HepG2 (cell line): ENCODE measurements around the gene FBF1. TPM values are rescaled to one million over a fixed set of nuclear protein-coding genes. Genes with fewer than 3 reads are reported as not detected.

Source experiments
- BORCS8-MEF2B ChIP-seq: sonication (generic); formaldehyde crosslinking; IDR thresholded peaks from 2 replicates; pipeline ENCODE4 v1.8.0; 2022; ENCODE audit warnings: mild to moderate bottlenecking, missing genetic modification reagents
- GATAD2A ChIP-seq: IDR thresholded peaks from 2 replicates; pipeline ENCODE4 v1.6.1; 2016
- ISX ChIP-seq: sonication (generic); formaldehyde crosslinking; conservative IDR thresholded peaks from 2 replicates; pipeline ENCODE4 v1.5.0; 2020; ENCODE audit warnings: missing genetic modification reagents
- KDM1A ChIP-seq: IDR thresholded peaks from 2 replicates; pipeline ENCODE4 v1.6.1; 2016; ENCODE audit warnings: missing compliant biosample characterization
- RAD21 ChIP-seq: fragments of 450-650 bp; formaldehyde crosslinking; IDR thresholded peaks from 2 replicates; pipeline ENCODE4 v1.5.0; 2020; ENCODE audit warnings: mild to moderate bottlenecking
- TSC22D2 ChIP-seq: sonication (generic); formaldehyde crosslinking; IDR thresholded peaks from 2 replicates; pipeline ENCODE4 v1.5.1; 2020; ENCODE audit warnings: missing genetic modification reagents, mild to moderate bottlenecking, borderline replicate concordance
- XRCC5 ChIP-seq: fragments of 200-400 bp; formaldehyde crosslinking; optimal IDR thresholded peaks from 2 replicates; pipeline ENCODE3; 2017; ENCODE audit warnings: mild to moderate bottlenecking, low read length
- ZC3H4 ChIP-seq: sonication (generic); formaldehyde crosslinking; IDR thresholded peaks from 2 replicates; pipeline ENCODE4 v1.4.0; 2020; ENCODE audit warnings: missing genetic modification reagents, borderline replicate concordance
- ZFP62 ChIP-seq: sonication (generic); formaldehyde crosslinking; IDR thresholded peaks from 2 replicates; pipeline ENCODE4 v1.4.0; 2020; ENCODE audit warnings: missing genetic modification reagents
- ZNF101 ChIP-seq: sonication (generic); formaldehyde crosslinking; IDR thresholded peaks from 2 replicates; pipeline ENCODE4 v1.4.0; 2020; ENCODE audit warnings: mild to moderate bottlenecking, low read depth, missing genetic modification reagents, borderline replicate concordance
- ZNF260 ChIP-seq: sonication (generic); formaldehyde crosslinking; IDR thresholded peaks from 2 replicates; pipeline ENCODE4 v1.4.0; 2020; ENCODE audit warnings: missing genetic modification reagents, low read depth, mild to moderate bottlenecking, borderline replicate concordance
- ZNF432 ChIP-seq: sonication (generic); formaldehyde crosslinking; IDR thresholded peaks from 2 replicates; pipeline ENCODE4 v1.5.0; 2020; ENCODE audit warnings: missing genetic modification reagents, mild to moderate bottlenecking, borderline replicate concordance
- ZNF501 ChIP-seq: sonication (generic); formaldehyde crosslinking; IDR thresholded peaks from 2 replicates; pipeline ENCODE4 v1.5.1; 2020; ENCODE audit warnings: mild to moderate bottlenecking, moderate library complexity, missing genetic modification reagents
- ZNF737 ChIP-seq: sonication (generic); formaldehyde crosslinking; IDR thresholded peaks from 2 replicates; pipeline ENCODE4 v1.5.0; 2020; ENCODE audit warnings: missing genetic modification reagents, mild to moderate bottlenecking, borderline replicate concordance
- ZNF841 ChIP-seq: sonication (generic); formaldehyde crosslinking; IDR thresholded peaks from 2 replicates; pipeline ENCODE4 v1.8.1; 2023; ENCODE audit warnings: missing genetic modification reagents, borderline replicate concordance
- polyA plus RNA-seq, 8 experiments: library from polyadenylated mRNA; depleted of rRNA in 3 of 8; stranded (reverse) in 7 of 8; unstranded in 1 of 8; fragments of >200 nt; fragmentation: Illumina TruSeq in 4 of 8; extraction: Trizol in 4 of 8; gene quantifications; 2 replicates each; pipeline versions ENCODE4 v1.2.1 to v1.2.3, GENCODE V29; 2011 to 2016; ENCODE audit warnings: low read depth in 4 of 8, missing spikeins in 1 of 8, mixed read lengths in 1 of 8; ENCODE audit not compliant: insufficient read depth in 1 of 8
- total RNA-seq, 5 experiments: library from RNA; depleted of rRNA; stranded (reverse); fragments of >200 nt; fragmentation: Illumina TruSeq; extraction: Trizol; gene quantifications; 2 replicates each; pipeline ENCODE4 v1.2.3, GENCODE V29; 2016; ENCODE audit warnings: low read depth in 1 of 5
- TF ChIP-seq, protein P1 (sequence below): sonication (generic); formaldehyde crosslinking; IDR thresholded peaks from 2 replicates; pipeline ENCODE4 v1.8.0; 2022; ENCODE audit warnings: mild to moderate bottlenecking, missing genetic modification reagents, moderate library complexity
- TF ChIP-seq, protein P2 (sequence below): sonication (generic); formaldehyde crosslinking; IDR thresholded peaks from 2 replicates; pipeline ENCODE4 v1.4.0; 2020; ENCODE audit warnings: missing genetic modification reagents
- TF ChIP-seq, protein P3 (sequence below): sonication (generic); formaldehyde crosslinking; IDR thresholded peaks from 2 replicates; pipeline ENCODE4 v1.4.0; 2020; ENCODE audit warnings: mild to moderate bottlenecking, missing genetic modification reagents
- TF ChIP-seq, protein P4 (sequence below): sonication (generic); formaldehyde crosslinking; IDR thresholded peaks from 2 replicates; pipeline ENCODE4 v1.5.1; 2020; ENCODE audit warnings: missing genetic modification reagents, mild to moderate bottlenecking, borderline replicate concordance

The FBF1 gene
- total and polyA plus RNA-seq, 2 of the 13 experiments (the other 11 are each of a cell fraction or from before 2014, with no cell fraction given): 2.4 to 8.1 TPM

DNA sequence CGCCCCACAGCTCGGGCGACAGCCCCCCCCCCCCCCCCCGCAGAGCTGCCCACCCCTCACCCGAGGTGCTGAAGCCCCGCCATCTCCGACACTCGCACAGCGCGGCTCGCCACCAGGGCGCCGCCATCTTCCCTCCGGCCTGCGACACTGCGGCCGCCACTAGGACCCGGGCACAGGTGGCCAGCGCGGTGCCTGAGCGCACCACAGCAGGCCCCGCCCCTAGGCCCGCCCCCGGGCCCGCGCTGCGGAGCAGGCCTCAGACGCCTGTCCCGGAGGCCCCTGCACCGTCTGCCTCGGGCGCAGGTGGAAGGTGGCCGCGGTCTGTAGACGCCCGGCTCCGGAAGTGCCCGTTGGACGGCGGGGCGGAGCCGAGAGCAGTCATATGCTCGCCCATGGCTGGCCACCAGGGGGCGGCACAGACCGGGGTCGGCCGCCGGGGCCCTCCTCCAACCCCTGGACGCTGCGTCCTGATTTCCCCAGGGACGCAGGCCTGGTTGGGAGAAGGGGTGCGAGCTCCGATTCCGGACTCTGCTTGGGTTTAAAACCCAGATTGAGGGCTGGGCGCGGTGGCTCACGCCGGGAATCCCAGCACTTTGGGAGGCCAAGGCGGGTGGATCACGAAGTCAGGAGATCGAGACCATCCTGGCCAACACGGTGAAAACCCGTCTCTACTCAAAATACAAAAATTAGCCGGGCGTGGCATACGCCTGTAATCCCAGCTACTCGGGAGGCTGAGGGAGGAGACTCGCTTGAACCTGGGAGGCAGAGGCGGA, 35.9 kb downstream of the FBF1 start, which contains the start of gene MRPL38 (continued):
- TF ChIP-seq ZNF501: peak; percentile 98
- no peak for TF ChIP-seq ZNF737 (CRISPR knock-in tag)
- peak; percentile 100 for TF ChIP-seq RAD21
- TF ChIP-seq, protein P1, sequence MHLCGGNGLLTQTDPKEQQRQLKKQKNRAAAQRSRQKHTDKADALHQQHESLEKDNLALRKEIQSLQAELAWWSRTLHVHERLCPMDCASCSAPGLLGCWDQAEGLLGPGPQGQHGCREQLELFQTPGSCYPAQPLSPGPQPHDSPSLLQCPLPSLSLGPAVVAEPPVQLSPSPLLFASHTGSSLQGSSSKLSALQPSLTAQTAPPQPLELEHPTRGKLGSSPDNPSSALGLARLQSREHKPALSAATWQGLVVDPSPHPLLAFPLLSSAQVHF: peak; percentile 90; the same call in 1 of the 2 replicates
- 0 out of 2 replicates have a peak, but pooled peaks have one; percentile 58 for TF ChIP-seq ZNF841 (CRISPR knock-in tag)
- TF ChIP-seq XRCC5: peak; percentile 97
- 0 out of 2 replicates have a peak, but pooled peaks have one; percentile 51 for TF ChIP-seq ISX
- TF ChIP-seq TSC22D2: peak; percentile 93
- TF ChIP-seq ZNF101: no peak
- TF ChIP-seq, protein P2, sequence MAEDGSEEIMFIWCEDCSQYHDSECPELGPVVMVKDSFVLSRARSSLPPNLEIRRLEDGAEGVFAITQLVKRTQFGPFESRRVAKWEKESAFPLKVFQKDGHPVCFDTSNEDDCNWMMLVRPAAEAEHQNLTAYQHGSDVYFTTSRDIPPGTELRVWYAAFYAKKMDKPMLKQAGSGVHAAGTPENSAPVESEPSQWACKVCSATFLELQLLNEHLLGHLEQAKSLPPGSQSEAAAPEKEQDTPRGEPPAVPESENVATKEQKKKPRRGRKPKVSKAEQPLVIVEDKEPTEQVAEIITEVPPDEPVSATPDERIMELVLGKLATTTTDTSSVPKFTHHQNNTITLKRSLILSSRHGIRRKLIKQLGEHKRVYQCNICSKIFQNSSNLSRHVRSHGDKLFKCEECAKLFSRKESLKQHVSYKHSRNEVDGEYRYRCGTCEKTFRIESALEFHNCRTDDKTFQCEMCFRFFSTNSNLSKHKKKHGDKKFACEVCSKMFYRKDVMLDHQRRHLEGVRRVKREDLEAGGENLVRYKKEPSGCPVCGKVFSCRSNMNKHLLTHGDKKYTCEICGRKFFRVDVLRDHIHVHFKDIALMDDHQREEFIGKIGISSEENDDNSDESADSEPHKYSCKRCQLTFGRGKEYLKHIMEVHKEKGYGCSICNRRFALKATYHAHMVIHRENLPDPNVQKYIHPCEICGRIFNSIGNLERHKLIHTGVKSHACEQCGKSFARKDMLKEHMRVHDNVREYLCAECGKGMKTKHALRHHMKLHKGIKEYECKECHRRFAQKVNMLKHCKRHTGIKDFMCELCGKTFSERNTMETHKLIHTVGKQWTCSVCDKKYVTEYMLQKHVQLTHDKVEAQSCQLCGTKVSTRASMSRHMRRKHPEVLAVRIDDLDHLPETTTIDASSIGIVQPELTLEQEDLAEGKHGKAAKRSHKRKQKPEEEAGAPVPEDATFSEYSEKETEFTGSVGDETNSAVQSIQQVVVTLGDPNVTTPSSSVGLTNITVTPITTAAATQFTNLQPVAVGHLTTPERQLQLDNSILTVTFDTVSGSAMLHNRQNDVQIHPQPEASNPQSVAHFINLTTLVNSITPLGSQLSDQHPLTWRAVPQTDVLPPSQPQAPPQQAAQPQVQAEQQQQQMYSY: peak; percentile 62; the same call in 1 of the 2 replicates
- TF ChIP-seq BORCS8-MEF2B: peak; percentile 97
- TF ChIP-seq KDM1A (CRISPR knock-in tag): no peak; the same call in 1 of the 2 replicates
- no peak for TF ChIP-seq ZC3H4
- TF ChIP-seq ZNF432 (CRISPR knock-in tag): no peak
- TF ChIP-seq GATAD2A (CRISPR knock-in tag): peak; percentile 85
- TF ChIP-seq, protein P3, sequence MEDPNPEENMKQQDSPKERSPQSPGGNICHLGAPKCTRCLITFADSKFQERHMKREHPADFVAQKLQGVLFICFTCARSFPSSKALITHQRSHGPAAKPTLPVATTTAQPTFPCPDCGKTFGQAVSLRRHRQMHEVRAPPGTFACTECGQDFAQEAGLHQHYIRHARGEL (CRISPR knock-in tag): peak; percentile 82; the same call in 1 of the 2 replicates
- TF ChIP-seq ZFP62: no peak
- TF ChIP-seq, protein P4, sequence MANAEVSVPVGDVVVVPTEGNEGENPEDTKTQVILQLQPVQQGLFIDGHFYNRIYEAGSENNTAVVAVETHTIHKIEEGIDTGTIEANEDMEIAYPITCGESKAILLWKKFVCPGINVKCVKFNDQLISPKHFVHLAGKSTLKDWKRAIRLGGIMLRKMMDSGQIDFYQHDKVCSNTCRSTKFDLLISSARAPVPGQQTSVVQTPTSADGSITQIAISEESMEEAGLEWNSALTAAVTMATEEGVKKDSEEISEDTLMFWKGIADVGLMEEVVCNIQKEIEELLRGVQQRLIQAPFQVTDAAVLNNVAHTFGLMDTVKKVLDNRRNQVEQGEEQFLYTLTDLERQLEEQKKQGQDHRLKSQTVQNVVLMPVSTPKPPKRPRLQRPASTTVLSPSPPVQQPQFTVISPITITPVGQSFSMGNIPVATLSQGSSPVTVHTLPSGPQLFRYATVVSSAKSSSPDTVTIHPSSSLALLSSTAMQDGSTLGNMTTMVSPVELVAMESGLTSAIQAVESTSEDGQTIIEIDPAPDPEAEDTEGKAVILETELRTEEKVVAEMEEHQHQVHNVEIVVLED (CRISPR knock-in tag): peak; percentile 91
- no peak for TF ChIP-seq ZNF260 (CRISPR knock-in tag)
